ENCODE data around the gene SSBP3. TPM values are rescaled to one million over a fixed set of nuclear protein-coding genes. Genes with fewer than 3 reads are reported as not detected.

SSBP3 gene
- total RNA-seq, 1 donor from 2014 or later = 110 TPM

DNA sequence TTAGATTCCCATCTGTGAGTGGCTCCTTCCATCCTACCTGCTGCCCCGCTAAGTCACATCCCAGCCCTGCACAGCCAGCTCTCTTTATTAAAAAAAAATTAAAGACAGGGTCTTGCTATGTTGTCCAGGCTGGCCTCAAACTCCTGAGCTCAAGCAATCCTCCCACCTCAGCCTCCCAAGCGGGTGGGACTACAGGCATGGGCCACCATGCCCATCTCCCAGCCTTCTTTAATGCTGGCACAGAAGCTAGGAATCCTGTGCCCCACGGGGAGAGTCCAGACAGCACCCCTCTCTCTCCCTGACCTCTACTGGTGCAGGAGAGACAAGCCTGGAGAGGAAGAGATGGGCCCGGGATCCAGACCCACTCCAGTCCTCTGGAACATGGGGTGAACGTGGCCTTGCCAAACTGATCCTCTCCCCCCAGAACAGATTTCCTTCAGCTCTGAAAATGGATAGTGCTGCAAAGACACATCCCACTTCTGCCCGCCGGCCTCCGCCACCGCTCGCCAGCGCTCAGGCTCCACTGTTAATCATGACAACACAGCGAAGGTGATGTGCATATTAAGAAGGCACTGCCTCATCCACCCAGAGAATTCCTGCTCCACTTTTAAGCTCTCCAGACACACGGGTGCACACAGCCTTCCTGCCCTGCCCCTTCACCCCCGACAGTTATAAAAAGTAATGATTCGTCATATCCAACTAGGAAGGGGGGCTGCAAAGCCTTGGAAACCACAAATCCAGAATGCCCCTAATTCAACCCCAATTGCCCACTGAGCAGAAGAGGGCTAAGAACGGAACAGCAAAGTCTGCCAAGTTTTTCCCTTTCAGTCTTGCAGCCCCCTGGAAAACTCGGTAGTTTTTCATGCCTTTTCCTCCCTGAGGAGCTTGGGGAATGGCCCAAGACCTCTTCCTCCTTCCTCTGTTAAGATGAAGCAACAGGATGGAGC lies 138.1 kb downstream of the SSBP3 start:
- DNase-seq (ENCODE audit: low spot score) = no peak

DNA sequence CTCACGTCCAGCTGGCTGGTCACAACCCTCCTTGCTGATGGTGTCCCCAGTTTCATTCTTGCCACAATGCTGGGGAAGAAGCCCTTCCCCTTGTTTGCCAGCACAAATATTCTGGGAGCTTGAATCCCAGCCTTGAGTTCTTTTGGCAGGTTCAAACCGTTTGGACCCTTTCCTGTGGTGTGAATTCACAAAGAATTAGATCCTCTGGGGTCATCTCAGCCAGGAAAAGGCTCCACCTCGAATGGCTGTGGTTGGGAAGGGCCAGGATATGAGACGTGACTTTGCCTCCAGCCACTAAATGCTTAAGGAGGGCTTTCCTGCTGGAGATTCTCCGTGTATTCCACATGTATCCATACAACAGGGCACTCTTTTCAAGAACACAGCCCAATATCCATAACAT lies 139.3 kb downstream of the SSBP3 start:
- DNase-seq (ENCODE audit: low spot score) = no peak

GRCh38 chr1:54266195-54266594 lies 140.0 kb downstream of the SSBP3 start:
- DNase-seq (ENCODE audit: low spot score) = no peak

- DNase-seq (ENCODE audit: low spot score) = no peak
Measured at GRCh38 chr1:54265659-54266058, 140.5 kb downstream of the SSBP3 start.

DNA sequence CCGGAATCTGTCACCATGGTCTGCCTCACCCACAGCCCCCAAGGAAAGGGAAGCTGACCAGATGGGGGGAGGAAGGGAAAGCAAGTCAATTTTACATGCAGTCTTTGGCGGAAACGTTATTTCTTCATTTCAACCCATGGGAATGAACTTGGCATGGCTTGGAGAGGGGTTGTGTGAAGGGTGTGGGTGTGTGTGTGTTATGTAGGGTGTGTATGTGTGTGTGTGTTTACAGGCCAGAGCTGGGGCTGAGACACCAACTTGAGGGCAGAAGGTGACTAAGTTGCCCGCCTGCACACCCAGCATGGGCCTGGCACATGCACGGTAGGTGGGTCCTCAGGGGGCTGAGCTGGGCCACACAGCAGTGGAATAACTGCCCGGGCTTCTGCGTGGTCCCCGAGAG lies 141.1 kb downstream of the SSBP3 start:
- no peak for DNase-seq (ENCODE audit: low spot score)

DNA sequence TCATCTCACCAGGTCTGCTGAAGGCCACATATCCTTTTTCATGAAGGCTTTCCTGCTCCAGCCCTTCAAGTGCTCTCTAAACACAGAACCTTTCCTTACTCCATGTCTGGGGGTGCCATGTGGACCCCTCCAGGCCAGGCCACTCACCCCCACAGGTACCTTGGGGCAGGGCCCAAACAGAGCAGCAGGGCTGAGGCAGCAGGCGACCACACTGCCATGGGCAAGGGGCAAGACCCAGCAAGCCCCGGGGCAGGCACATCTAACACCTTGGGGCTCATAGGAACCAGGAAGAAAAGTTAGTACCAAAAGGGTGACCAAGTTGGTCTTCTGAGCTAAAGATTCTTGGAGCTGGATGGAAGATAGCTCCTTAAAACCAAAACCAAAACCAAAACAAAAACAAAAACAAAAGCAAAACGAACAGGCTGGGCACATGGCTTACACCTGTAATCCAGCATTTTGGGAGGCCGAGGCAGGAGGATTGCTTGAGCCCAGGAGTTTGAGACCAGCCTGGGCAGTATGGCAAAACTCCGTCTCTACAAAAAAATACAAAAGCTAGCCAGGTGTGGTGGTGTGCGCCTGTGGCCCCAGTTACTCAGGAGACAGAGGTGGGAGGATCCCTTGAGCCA lies 142.5 kb downstream of the SSBP3 start:
- no peak for DNase-seq (ENCODE audit: low spot score)

DNA sequence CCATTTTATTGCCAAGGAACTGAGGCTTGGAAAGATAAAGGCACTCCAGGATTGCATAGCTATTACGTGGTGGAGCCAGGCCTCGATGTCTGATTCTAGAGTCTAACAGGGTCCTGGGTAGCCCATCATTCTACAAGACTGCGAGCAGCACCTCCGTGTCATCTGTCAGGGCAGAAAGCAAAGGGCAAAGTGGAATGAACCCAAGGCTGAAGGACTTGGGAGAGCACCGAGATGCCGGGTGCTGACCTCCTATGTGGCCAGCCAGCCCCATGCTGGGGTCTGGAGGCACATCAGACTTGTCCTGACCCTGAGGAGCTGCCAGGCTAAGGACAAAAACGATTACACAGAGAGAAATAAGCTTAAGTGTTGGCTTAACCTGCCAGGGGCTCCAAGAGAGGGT lies 143.9 kb downstream of the SSBP3 start:
- DNase-seq (ENCODE audit: low spot score) = no peak

- no peak for DNase-seq (ENCODE audit: low spot score)
Measured at GRCh38 chr1:54260810-54261209, 145.4 kb downstream of the SSBP3 start.

GRCh38 chr1:54259546-54260140 lies 146.6 kb downstream of the SSBP3 start:
- DNase-seq (ENCODE audit: low spot score) = no peak

- DNase-seq (ENCODE audit: low spot score) = no peak
Measured at GRCh38 chr1:54257876-54258275, 148.3 kb downstream of the SSBP3 start.

DNA sequence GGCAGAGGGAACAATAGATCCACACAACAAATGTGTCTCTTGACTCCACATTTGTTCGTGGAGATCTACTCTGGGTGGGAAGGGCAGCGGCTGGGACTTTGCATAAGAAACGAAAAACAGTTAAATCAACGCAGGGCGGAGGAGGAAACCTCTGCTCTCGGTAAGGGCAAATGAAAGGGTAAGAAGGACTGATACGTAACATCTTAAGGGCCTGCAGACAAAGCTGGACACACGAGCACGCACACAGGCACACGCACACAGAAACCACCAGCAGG lies 148.9 kb downstream of the SSBP3 start:
- DNase-seq (ENCODE audit: low spot score) = no peak

DNA sequence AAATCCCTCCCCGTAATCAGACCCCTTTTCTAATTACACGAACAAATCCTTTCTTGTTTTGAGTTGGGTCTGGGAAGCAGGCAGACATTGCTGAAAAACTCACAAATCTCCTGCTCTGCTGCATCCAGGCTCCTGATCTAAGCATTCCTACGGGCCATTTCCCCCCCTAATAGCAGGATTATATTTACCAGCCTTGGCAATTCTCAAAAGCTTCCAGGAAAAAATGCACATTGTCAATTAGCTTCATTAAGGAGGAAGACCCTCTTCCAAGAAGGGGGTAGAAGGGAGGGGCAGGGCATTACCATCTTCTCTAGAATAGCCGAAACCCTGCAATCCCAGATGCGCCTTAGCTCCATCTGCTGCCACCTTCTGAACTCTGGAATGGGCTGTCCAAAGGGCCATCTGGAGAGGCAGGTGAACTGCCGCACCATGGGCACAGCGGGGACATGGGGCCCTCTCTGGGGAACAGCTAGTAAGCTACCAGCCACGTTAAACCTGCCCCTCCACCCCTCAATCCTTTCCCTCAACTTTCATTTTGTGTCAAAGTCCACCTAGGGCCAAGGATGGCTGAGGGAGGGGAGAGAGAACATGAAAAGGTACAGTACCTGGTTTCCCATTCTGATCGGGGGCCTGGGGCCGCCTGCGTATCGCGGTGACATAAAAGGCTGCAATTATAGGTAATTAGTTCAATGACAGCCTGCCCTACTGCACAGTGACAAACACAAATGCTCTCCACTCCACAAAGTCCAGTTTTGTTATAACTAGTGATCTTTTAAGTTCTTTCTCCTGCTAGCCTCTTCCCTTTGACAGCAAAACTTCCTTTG lies 149.5 kb downstream of the SSBP3 start:
- no peak for DNase-seq (ENCODE audit: low spot score)

DNA sequence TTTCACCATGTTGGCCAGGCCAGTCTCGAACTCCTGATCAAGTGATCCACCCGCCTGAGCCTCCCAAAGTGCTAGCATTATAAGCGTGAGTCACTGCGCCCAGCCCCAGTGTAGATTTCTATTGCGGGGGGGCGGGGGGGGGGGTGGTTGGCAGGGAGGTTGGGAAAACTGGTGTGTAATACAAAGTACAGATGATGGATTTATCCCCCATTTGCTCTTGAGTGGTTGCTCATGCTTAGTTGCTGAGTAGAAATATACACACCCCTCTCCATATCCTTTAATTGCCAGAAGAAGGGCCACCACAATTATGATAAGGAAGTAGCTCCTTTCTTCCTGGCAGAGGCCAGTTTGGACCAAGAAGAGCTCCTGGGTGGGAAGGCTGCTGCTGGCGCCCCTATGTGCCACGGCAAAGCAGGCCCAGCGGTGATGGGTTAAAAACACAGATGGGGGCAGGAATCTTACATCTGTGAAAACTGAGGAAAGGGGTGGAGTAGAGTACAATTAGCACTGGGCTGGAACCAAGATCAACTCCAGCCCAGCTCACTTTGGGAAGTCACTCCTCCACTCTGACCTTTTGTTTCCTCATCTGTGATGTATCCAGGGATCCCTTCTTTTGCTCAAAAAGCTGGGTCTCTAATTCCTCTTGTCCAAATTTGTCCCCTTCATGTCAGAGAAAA lies 151.0 kb downstream of the SSBP3 start:
- no peak for DNase-seq (ENCODE audit: low spot score)

- no peak for DNase-seq (ENCODE audit: low spot score)
Measured at GRCh38 chr1:54254055-54254454, 152.1 kb downstream of the SSBP3 start.

DNA sequence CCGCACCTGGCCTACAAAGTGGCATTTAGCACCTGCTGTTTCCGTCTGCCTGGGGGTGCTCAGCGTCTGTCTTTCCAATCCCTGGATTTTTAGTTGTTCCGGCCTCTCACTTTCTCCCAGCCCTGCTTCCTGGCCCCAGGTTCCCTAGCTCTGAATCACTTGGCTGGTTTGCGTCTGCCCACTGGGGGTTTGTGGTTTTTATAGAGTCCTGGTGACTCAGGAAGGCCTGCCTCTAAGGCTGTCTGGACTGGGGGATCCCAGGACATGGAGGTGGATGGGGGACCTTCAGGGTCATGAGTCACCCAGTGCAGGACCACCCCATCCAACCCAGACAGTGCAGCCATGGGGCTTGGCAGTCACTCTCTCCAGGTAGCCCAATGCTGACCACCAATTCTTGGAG lies 152.7 kb downstream of the SSBP3 start:
- DNase-seq (ENCODE audit: low spot score) = no peak

- DNase-seq (ENCODE audit: low spot score) = no peak
Measured at GRCh38 chr1:54252371-54252936, 153.7 kb downstream of the SSBP3 start.

GRCh38 chr1:54250670-54251069 lies 155.5 kb downstream of the SSBP3 start:
- DNase-seq (ENCODE audit: low spot score) = no peak

DNA sequence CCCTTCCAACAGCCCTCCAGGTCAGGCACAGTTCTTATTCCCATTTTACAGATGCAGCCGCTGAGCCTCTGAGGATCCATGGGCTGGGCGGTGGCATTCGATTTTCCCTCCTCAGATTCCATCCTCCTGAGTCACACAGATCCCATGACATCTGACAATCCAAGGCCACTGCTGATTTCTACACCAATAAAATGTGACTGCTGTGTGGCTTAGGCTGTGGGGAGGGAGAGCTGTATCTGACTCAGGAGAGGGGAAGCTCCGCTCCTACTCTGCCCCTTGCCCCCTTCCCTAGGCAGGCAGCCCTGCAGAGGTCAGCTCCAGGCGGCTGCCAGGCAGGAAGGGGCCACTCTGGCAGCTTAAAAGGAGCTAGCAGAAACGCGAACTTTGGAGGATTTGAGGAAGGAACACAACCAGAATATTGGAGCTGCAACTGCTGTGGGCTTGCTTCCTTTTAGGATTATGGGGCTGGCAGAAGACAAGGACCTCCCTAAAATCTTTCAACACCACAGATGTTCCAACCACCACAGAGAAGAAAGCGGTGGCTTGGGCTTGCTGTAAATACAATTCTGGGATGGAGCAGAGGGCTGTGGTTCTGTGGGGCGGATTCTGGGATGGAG lies 156.3 kb downstream of the SSBP3 start:
- DNase-seq (ENCODE audit: low spot score) = peak; percentile 31

DNA sequence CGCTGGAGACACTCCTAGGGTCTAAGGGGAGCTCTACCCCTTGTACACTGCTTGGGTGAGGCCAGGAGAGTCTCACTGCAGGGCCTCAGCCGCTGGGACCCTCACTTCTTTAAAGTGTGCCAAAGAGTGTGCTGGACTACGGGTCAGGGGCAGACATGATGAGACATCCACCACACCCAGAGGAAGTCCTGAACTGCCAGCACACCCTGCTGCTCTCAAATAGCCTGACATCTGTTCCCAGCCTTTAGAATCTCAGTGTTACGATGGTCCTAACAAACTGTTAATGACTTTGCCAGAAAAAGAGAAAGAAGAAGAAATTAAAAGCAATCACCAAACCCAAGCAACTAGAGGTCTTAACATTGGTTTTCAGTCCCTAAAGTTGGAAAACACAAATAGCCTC lies 157.2 kb downstream of the SSBP3 start:
- DNase-seq (ENCODE audit: low spot score) = no peak

DNA sequence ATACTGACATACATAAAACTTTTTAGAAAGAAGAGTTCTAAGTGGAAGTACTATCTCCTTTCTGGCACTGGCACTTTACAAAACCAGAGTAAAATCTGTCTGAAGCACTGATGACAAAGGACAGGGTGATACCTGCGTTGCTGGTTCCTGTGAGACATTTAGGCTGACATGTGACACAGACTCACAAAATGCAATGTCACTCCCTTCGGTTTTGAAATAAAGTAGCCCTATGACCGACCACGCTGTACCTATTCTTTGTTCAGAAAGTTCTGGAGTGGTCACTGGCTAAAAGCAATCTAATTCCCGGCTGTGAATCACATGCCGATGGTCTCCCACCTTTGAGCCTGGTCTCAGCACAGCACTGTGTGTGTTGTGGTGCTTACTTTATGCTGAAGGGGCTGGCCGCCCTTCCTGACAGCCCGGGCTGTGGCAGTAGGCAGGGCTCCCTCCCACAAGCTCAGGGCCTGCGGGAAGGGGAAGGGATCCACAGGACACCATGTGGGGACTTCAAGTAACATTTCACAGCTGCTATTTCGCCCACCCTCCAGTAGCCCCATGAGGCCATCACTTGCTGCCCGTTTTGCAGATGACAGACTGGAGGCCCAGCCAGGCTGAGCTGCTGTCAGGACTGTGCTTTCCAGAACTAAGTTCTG lies 158.2 kb downstream of the SSBP3 start:
- no peak for DNase-seq (ENCODE audit: low spot score)

Data from mucosa of gallbladder (tissue), 1 donor.